Measurements from ENCODE around the gene EIF4E1B.
A peak's percentile ranks its signal among the peaks of the same experiment; 100 is the strongest.

Gene EIF4E1B

DNA sequence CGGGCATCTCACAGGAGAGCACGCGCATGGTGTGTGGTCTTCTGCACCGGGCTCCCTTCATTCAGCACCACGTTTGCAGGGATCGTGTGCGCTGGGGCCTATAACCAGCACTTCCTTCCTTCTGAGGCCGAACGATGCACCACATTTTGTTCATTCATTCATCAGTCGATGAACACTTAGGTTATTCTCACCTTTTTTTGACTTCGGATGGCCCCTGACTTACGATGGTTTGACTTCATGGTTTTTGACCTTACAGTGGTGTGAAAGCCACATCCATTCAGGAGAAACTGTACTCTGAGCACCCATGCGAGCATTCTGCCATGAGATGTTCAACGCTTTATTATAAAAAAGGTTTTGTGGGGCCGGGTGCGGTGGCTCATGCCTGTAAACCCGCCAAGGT is 44.3 kb downstream of the EIF4E1B start:
- in situ Hi-C loops (cut with HindIII; ENCODE audit: low pct_ligation_motif_present, low pct_unique_long_range_greater_than_20kb, low sequenced_read_pairs), result no loop called here
- no peak for DNase-seq

- DNase-seq, result peak; percentile 31
- in situ Hi-C loops (cut with HindIII; ENCODE audit: low pct_ligation_motif_present, low pct_unique_long_range_greater_than_20kb, low sequenced_read_pairs), result no loop called here
Measured at GRCh38 chr5:176675676-176676360, 45.3 kb downstream of the EIF4E1B start.

DNA sequence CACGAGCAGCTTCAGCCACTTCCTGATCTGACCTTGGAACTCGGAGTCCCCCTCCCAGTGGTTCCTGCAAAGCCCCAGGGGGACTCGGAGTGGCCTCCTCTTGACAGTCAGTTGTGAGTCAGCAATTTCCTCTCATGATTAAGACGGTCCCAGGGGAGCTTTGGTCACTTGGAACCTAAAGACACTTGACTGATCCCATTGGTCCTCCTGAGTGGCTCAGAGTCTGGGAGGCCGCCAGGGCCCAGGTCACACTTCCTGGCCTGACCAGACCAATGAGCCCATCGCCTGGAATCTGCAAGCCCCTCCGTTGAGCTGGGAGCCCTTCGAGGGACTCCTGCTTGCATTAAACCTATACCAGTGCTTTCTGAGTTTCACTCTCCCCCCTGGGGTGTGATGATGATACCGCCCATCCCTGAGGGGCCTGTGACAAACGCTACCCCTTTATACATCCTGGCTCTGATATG is 45.9 kb downstream of the EIF4E1B start:
- DNase-seq, result no peak
- in situ Hi-C loops (cut with HindIII; ENCODE audit: low pct_ligation_motif_present, low pct_unique_long_range_greater_than_20kb, low sequenced_read_pairs), result no loop called here

DNA sequence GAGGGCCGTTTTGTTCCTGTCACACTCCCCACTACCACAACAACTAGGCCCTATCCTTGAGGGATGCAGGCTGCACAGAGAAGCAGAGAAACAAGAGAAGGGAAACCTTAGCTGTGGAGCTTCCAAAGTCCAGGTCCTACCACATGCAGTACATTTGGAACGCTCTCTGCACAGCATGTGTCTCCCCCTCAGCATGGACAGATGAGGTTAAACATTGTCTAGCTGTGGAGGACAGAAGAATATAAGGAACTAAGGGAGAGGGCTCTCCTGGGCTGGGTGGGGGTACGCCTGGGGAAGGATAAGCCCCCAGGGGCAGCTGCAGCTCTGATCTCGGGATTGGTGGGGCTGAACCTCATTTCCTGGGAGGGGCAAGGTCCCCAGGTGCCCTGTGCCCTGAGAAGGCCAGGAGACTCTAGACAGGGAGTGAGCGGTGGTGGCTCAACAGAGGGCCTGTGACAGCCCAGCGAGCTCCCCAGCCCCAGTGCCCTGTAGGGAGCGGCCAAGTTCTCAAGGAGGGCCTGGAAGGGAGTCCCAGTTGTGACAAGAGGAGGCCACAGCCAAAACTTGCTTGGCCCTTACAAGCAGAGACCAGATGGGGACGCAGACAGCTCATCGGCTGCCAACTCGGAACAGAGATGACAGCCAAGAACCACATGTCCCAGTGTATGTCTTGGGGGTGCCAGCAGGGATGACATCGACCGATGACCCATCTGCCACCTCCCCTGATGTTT is 46.9 kb downstream of the EIF4E1B start:
- DNase-seq, result no peak
- in situ Hi-C loops (cut with HindIII; ENCODE audit: low pct_ligation_motif_present, low pct_unique_long_range_greater_than_20kb, low sequenced_read_pairs), result no loop called here

DNA sequence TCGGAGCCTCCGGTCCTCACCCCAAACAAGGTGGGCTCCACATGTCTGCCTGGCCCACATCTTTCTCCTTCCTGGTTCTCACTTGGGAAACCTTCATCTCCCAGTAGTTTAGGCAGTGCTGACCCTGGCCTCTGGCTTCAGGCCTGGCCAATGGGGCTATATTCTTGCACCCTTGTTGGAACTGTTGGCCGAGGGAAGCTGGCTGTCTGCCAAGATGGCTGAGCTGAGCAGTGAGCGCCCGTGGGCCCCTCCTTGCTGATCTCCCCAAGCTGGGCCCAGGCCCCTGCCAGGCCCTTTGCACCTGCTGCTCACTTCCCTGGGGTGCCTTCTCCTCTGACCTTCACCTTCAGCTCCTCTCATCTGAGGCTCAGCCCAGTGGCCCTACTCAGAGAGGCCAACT is 48.1 kb downstream of the EIF4E1B start:
- in situ Hi-C loops (cut with HindIII; ENCODE audit: low pct_ligation_motif_present, low pct_unique_long_range_greater_than_20kb, low sequenced_read_pairs), result no loop called here
- DNase-seq, result no peak

- in situ Hi-C loops (cut with HindIII; ENCODE audit: low pct_ligation_motif_present, low pct_unique_long_range_greater_than_20kb, low sequenced_read_pairs), result no loop called here
- no peak for DNase-seq
Measured at GRCh38 chr5:176679365-176680225, 49.1 kb downstream of the EIF4E1B start.

DNA sequence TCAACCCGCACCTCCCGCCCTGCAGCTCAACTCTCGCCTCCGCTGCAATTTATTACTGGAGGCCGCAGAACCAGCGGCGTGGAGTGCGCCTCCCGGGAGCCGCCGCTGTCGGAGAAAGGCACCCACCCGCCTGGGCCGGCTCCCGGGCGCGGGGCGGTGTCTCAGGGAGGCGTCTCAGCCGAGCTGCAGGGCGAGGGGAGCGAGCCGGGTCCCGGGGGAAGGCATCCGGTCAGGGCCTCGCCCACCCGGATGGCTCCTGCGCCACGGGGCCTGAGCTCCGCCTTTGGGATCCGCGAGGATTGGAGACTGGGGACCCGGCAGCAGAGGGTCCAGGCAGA is 49.7 kb downstream of the EIF4E1B start:
- in situ Hi-C loops (cut with HindIII; ENCODE audit: low pct_ligation_motif_present, low pct_unique_long_range_greater_than_20kb, low sequenced_read_pairs), result no loop called here
- no peak for DNase-seq

- in situ Hi-C loops (cut with HindIII; ENCODE audit: low pct_ligation_motif_present, low pct_unique_long_range_greater_than_20kb, low sequenced_read_pairs), result no loop called here
Measured at GRCh38 chr5:176682016-176682531, 51.6 kb downstream of the EIF4E1B start.

GRCh38 chr5:176685010-176685409 is 54.5 kb downstream of the EIF4E1B start:
- DNase-seq, result no peak
- in situ Hi-C loops (cut with HindIII; ENCODE audit: low pct_ligation_motif_present, low pct_unique_long_range_greater_than_20kb, low sequenced_read_pairs), result no loop called here

More at GRCh38 chr5:176682016-176682531, 51.6 kb downstream of the EIF4E1B start:
- no peak for DNase-seq

DNA sequence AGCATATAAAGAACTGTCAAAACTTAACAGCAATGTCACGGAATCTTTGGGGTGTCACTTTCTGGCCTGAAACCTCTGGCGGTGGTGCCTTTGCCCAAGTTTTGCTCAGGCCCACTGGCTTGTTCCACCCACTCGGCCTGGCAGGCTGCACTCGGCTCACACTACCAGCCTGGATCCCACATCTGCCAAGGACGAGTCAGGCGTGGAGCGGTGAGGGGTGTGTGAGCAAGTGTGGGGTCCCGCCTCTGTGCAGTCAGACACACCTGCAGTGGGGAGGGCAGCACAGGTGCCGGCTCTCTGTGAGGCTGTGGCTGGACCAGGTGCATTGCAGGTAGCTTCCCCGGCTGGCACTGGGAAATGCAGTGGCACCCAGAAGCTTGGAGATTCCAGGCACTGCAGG is 56.8 kb downstream of the EIF4E1B start:
- DNase-seq, result no peak
- in situ Hi-C loops (cut with HindIII; ENCODE audit: low pct_ligation_motif_present, low pct_unique_long_range_greater_than_20kb, low sequenced_read_pairs), result no loop called here

- DNase-seq, result no peak
- in situ Hi-C loops (cut with HindIII; ENCODE audit: low pct_ligation_motif_present, low pct_unique_long_range_greater_than_20kb, low sequenced_read_pairs), result no loop called here
Measured at GRCh38 chr5:176687881-176688280, 57.4 kb downstream of the EIF4E1B start.

DNA sequence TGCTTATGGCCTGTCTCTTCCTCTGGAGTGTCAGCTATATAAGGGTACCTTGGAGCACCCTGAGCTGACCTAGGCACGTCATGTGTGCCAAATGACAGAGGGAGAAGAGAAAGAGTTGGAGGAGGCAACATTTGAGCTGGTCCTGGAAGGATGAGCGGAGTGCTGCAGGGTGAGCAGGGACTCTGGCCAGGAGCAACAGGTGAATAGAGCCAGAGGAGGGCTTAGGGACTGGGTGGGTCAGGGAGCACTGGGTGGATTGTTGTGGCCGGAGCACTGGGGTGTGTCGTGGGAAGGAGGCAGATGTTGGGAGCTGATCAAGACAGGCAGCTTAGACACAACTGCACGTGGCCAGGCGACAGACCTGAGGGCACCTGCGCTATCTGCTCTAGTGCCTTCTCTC is 60.4 kb downstream of the EIF4E1B start:
- in situ Hi-C loops (cut with HindIII; ENCODE audit: low pct_ligation_motif_present, low pct_unique_long_range_greater_than_20kb, low sequenced_read_pairs), result no loop called here
- DNase-seq, result no peak

DNA sequence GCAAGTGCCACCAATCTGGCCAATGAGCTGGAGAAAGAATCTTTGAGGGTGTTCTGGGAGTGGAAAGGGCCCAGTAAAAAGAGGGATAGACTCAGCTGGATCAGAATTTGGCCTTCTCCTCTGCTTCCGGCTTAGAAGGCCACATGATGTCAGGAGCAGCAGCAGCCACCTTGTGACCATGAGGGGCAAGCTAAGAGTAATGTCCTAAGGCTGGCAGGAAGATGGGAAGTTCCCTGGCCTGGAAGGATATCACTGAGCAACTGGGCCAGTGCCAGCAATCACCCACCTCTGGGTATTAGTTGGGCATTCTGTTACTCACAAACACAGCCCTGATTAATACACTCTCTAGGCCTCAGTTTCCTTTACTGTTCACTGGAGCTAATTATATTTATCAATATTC is 61.0 kb downstream of the EIF4E1B start:
- in situ Hi-C loops (cut with HindIII; ENCODE audit: low pct_ligation_motif_present, low pct_unique_long_range_greater_than_20kb, low sequenced_read_pairs), result no loop called here
- no peak for DNase-seq

- DNase-seq, result no peak
- in situ Hi-C loops (cut with HindIII; ENCODE audit: low pct_ligation_motif_present, low pct_unique_long_range_greater_than_20kb, low sequenced_read_pairs), result no loop called here
Measured at GRCh38 chr5:176692326-176692725, 61.9 kb downstream of the EIF4E1B start.

GRCh38 chr5:176692839-176693476 is 62.5 kb downstream of the EIF4E1B start:
- no peak for DNase-seq
- in situ Hi-C loops (cut with HindIII; ENCODE audit: low pct_ligation_motif_present, low pct_unique_long_range_greater_than_20kb, low sequenced_read_pairs), result no loop called here

DNA sequence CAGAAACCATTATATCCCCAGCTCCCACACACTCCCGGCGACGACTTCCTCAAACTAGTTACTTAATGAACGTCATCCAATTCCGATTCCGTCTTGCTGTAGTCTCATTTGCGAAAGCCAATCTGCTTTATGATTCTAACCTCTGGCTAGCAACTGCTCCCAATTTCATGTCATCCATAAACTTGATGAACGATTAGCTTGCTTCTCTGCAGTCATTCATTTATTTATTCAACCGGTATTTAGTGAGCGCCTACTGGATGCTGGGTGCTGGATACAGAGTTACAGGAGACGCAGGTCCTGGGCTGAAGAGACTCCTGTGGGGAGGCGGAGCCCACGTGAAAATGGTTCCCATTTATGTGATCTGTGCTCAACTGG is 63.0 kb downstream of the EIF4E1B start:
- in situ Hi-C loops (cut with HindIII; ENCODE audit: low pct_ligation_motif_present, low pct_unique_long_range_greater_than_20kb, low sequenced_read_pairs), result no loop called here
- no peak for DNase-seq

DNA sequence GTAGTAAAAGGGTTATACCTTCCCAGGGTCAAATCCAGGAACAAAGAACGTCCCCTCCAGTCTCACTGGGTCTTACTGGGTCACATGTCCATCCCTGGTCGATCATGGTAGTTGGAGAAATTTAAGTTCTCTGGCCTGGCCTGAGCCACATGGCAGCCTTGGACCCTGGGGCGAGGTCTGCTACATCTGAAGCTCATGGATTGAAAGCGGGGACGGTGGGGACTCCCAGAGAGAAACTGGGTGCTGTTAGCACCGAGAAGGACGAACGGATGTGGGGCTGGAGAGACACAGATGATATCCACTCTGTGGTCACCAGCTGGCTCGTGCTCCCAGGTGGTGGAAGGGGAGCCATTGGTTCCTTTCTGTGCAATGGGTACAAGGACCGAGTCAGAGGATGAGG is 63.7 kb downstream of the EIF4E1B start:
- in situ Hi-C loops (cut with HindIII; ENCODE audit: low pct_ligation_motif_present, low pct_unique_long_range_greater_than_20kb, low sequenced_read_pairs), result no loop called here
- no peak for DNase-seq

DNA sequence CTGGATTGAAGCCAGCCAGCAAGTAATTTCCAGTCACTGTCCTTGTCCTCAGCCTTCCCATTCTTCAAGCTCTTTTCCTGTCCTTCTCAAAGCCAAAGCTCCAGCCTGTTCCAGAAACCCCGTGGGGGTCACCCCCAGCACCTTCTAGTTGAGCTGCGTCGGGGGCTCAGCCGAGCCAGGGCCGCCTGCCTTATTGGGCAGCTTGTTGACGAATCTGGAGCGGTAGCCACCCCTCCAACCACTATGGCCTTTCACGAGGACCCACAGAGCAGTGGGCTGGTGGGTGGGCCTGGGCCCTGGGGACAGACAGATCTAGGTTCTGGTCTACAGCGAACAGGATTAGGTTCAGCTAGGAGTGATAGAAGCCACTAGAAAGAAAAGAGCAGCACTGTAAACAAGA is 64.2 kb downstream of the EIF4E1B start:
- DNase-seq, result no peak
- in situ Hi-C loops (cut with HindIII; ENCODE audit: low pct_ligation_motif_present, low pct_unique_long_range_greater_than_20kb, low sequenced_read_pairs), result no loop called here

DNA sequence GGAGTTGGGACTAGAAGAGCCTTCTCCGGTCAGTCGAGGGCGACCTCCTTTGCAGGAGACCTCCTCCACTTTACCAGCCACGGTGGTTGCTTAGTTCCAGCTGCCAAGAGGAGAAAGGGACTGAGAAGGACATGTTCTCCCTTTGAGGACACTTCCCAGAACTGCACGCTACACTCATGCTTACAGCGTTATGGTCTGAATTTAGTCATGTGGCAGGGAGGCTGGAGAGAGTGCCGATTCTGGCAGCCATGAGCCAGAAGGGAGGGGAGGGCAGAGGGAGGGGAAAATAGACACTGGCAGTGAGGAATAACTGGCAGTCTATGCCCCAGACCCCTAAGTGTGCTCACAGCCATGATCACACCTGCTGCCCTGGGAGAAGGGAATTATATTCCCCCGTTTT is 64.6 kb downstream of the EIF4E1B start:
- in situ Hi-C loops (cut with HindIII; ENCODE audit: low pct_ligation_motif_present, low pct_unique_long_range_greater_than_20kb, low sequenced_read_pairs), result no loop called here
- no peak for DNase-seq
